Ovary (tissue), 3 donors: ENCODE data around the gene TOMM20.

Experiments used
- CTCF ChIP-seq, 3 donors: fragments of 450-650 bp in 2 of 3; fragments of 200-600 bp in 1 of 3; IDR thresholded peaks; one replicate each; pipeline versions ENCODE4 v1.5.1 to v1.8.0; 2016 to 2022; ENCODE audit warnings: antibody characterized with exemption in 3 of 3, mild to moderate bottlenecking in 1 of 3
- EP300 ChIP-seq: sonication (generic); formaldehyde crosslinking; IDR thresholded peaks from one replicate; pipeline ENCODE4 v1.6.1; 2017; ENCODE audit warnings: antibody characterized with exemption
- donor health status: DM: no; HTN: no; CAD: no.

DNA sequence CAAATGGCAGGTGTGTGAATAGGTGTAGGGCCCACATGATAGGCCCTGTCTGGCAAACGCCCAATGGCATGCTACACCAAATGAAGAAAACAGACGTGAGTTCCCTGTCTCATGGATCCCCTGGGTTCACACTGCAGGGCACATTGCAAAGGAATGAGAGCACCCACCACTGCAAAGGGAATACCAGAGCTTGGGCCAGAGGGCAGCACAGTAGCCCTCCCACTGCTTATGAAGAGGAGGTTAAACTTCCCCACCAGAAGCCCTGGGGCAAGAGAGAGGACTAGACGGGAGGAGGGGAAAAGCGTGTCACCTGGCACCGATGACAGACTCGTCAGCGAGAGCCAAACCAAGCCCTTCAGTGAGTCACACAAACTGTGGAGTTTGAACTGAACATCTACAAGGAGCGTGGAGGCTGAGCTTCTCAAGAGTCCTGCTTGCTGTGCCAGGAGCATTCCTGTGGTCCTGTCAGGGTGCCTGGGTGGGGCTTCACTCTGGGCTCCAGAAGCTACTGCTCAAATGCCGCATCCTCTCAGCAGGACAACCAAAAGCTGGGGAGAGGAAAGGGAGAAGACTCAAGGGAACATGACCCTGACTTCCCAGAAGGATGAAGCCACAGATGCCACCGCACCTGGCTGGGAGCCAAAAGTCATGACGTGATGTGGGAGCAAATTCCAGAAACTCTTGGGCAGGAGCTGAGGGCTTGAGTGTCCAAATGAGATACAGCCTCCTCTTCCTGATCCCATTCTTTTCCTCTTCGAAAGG is 61.1 kb downstream of the TOMM20 start:
- TF ChIP-seq CTCF (IDR thresholded peaks at IDR 0.05): no peak
- peak; percentile 39 for TF ChIP-seq EP300
